Effector CD4-positive, alpha-beta T cell (primary cell): ENCODE measurements around the gene GAREM1.

Experiments used
- DNase-seq: peaks from one replicate; pipeline ENCODE4 v3.0.0-alpha.2; 2020

The GAREM1 gene

DNA sequence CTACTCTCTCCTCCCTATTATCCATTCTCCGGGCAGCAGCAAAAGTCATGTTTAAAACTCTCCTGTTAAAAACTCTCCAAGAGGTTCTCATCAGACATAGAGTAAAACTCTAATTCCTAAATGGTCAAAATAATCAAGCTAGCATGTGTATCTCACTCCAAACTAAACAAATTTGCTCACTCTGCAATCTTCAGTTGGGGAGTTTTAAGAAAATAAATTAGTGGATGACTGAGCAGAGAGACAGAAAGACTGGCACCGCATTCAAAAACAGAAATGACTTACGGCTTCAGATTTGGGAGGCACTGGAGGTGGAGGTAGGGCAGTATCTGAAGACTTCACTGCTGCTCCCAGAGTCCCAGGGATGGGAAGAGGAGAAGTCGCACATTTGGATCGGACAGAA, 183.9 kb downstream of the GAREM1 start:
- DNase-seq: no peak

DNA sequence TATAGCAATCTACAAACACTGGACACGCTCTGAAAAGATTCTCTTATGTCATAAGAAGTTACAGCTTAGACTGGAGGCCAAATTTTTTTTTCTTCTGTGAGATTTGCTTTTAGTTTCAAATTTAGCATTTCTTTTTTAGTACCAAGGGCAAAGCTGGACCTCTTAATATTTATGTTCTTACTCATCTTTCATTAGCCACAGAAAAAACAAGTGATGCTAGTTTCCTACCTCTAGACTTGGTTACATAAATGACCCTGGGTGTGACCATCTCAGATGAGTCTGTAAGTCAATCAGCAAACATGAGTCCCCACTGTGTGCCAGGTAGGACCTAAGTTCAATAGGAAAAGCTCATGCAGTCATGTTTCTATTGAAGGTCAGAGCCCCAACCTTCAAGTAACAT, 186.4 kb downstream of the GAREM1 start:
- no peak for DNase-seq

GRCh38 chr18:32280911-32281310, 189.8 kb downstream of the GAREM1 start:
- no peak for DNase-seq

DNA sequence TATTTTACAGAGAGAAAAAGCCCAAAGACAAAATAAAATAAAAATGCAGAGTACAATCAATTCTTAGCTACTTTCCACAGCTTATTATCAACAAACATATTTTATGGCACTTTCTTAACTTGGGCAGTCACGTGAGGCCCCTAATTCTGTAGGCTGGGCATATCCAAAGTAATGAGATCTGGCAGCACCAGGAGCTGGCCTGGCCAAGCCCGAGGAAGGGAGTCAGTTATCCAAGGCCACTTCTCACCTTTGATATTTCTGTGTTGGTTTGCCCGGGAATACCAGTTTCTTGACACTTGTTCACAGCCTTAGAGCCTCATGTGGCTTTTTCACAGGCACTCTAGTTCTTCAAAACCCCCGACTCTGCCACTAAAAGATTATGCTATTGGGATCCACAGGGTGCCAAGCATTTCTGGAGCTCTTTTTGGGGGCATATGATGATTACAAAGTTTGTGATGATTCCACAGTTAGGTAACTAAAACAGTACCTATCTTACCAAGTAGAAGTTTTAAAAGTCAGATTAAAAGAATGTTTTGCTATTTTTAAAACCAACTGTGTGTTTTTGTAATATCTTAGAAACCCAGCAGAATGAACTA, 190.4 kb downstream of the GAREM1 start:
- no peak for DNase-seq

DNA sequence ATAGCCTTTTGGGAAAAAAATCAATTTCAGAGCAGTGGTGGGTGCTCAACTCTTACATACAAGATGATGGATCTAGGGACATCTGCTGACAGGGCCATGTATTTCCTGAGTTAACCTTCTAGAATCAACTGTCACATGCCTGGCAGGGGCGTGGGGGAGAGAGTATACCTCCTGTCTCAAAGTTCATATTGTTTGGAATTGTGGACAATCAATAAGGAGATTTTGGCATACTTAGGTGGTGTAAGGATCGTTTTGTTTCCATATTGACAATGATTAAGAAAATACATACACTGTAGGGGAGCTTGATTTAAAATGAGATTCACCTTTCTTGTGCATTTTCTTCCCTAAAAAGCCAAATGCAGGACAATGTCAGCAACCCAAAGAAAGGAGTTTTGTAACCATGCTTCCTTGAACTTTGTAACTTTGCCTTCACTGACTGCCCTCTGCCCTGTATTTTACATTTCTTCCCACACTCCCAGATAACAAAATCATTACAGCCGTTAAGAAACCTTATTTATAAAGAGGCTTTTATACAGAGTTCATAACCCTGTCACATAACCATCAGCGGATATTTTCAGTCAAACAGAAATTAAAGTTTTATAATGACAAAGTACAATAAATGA, 192.4 kb downstream of the GAREM1 start:
- no peak for DNase-seq

GRCh38 chr18:32277549-32277948, 193.1 kb downstream of the GAREM1 start:
- no peak for DNase-seq

DNA sequence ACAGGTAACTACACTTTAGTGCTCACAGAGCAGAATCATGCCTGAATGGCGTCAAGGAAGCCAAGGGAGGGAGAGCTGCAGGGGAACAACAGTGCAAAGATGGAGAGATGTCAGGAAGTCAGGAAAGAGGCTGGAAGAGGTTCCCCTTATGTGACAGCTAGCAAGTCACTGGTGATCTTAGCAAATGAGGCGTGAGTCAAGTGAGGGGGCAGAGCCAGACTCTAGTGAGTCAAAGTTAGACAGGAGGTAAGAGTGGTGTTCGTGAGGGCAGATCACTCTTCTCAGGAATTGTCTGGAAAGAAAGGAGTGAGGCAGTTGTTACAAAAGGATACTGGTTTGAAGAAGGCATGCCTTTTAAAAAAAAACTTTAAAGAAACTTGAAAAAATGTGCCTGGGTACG, 193.8 kb downstream of the GAREM1 start:
- no peak for DNase-seq

DNA sequence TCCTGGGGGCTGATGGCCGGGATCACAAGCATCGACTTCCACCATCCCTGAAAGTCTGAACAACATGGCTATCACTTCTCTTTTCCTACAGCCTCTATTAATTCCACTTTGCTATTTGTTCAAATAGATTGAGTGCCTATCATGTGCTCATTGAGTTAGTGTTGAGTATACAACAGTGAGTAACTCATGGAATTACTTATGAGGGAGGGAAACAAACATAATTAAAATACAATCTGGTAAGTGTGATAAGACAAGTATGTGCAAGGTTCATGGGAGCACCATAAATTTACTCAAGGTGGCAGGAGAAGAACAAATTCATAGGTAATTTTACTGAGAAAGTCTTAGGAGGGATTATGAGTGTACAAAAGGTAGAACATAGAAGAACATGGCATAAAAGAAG, 194.4 kb downstream of the GAREM1 start:
- no peak for DNase-seq

DNA sequence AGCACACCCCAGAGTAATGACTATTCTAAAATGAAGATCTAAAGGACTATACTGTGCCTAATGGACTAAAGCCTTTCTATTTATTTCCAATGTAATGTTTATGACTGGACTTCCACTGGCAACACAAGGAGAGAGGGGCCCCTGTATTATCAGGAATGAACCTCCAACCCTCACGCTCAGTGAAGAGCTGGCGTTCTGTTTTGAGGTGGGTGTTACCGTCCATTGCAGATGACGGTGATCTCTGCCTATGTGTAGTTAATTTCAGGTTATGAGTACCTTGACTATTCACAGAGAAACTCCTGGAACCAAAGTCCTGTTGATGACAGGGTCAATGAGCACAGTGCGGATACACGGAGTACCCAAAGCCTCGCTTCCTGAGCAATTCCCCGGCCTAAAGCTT, 195.5 kb downstream of the GAREM1 start:
- DNase-seq: no peak

DNA sequence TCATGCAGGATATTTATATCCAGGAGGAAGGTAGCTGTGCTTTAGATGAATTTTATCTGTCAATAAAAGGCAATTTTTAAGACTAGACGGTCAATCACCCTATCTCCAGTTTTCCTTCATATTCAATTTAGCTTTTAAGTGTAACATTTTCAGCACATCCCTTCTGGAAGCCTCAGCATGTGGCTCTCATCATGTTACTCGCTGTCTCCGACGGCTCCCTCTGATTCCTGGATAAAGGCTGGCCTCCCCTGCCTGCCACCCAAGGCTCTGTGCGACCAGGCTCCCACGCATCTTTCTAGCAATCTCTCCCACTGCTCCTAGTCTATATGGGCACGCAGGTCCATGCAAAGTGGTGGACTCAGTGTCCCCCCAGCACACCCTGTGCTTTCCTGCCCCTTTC, 196.4 kb downstream of the GAREM1 start:
- DNase-seq: no peak

GRCh38 chr18:32271672-32272208, 198.9 kb downstream of the GAREM1 start:
- no peak for DNase-seq

DNA sequence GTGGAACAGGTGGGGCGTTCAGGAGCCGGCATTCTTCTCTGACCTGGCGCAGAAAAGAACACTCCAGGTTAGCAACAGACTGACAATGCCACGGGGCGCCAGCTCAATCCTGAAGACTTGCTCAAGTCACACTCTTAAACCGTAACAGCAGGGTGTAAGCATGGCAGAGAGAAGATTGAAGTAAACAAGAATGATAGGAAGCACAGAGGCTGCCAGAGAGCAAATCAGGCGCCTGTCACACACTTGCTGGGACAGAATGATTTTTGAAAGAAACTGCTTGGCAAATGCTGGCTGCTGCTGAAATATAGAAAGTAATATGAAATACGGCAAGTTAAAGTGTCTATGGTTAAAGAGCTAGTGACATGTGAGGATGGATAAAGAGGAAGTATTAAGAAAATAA, 200.3 kb downstream of the GAREM1 start:
- no peak for DNase-seq

DNA sequence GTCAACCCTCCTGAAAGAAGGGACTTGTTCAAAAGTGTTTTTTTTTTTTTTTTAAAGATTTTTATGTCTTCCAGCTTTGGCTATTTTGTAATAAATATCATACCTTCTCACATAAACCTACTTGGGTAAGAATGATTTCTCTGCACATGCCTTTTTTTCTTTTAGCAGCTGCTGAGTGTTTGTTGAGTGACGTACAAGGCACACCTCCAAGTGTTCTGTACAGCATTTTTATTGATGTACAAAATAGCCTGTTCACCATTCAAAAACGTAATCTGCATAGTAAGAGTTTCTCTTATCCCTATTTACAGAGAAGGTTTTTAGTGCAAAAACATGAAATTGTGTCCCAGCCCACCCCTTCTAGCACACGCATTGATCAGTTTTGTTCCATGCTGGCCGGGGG, 203.2 kb downstream of the GAREM1 start:
- DNase-seq: no peak

DNA sequence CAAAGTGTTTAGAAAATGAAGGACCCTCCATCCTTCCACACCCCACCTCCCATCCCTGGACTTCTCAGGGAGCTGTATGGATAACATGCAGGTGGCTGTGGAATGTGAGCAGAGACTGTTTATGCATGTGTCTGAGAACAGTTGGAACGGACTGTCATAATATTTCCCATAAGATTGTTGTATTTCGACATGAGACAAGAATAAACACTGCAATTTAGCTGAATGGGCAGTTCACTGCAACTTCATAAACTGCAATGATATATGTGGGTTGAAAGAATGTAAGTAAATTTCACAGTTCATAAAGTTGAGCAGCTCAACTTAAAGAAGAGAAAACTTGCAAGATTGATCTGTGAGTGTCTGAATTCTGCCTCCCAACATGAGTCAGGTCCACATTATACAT, 206.3 kb downstream of the GAREM1 start:
- no peak for DNase-seq

DNA sequence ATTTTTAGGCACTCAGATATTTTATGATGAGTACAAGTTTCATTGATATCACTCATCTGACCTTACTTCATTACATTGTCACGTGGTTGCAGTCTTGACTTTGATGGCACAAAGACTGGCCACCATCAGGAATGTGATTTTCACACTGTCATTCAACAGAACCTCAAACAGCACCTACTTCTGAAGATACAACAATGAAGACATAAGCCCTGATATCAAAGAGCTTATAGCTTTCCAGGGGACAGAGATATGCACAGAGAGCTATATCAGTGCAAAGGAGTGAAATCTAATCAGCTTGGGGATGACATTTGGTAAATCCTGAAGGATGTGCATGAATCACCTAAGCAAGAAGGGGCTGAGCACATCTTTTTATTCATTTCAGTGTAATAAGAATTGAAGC, 208.6 kb downstream of the GAREM1 start:
- DNase-seq: no peak

DNA sequence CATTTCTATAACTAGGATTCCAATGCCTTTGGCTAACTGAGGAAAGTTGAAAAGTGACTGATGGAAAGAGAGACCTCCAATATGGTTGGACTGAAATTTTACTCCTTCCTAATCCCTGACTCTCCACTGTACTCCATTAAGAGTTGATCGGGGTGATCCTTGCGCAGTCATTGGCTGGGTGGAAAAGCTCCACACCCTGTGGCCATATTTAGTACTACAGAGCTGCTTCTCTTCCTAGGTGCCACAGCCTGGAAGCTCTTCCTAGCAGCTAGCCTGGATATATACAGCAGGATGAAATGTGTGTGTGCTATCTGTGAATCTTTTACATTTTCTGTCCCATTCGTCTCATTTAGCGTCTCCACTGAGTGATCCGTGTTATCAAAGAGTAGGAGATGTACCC, 209.7 kb downstream of the GAREM1 start:
- no peak for DNase-seq

DNA sequence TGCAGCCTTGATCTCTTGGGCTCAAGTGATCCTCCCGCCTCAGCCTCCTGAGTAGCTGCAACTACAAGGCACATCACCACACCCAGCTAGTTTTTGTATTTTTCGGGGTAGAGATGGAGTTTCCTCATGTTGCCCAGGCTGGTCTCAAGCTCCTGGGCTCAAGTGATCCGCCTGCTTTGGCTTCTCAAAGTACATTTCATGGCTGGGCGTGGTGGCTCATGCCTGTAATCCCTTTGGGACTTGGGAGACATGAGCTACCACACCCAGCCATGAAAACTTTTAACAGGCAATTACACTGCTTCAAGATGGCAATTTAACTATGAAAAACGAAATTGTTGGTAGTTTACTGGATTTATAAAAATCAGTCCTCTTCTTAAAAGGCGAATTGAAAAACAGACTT, 211.1 kb downstream of the GAREM1 start:
- DNase-seq: no peak

GRCh38 chr18:32258558-32259204, 212.0 kb downstream of the GAREM1 start:
- DNase-seq: no peak

DNA sequence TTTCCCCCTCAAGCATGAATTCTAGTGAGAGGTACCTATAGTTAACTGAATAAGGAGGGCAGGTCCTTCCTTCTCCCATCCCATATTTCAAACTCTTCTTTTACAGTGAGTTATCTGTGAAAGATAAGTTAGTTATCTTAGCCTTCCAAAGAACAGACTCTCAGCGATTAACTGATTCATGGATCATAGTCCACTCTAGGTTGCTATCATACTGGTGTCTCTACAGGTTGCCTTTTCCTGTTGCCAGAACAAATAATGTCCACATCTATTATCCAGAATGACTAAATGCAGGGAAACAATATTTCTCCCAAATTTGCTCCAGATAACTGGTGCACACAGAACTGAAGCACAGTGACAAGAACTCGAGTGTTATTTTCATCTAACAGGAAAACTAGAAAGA, 212.5 kb downstream of the GAREM1 start:
- DNase-seq: no peak

DNA sequence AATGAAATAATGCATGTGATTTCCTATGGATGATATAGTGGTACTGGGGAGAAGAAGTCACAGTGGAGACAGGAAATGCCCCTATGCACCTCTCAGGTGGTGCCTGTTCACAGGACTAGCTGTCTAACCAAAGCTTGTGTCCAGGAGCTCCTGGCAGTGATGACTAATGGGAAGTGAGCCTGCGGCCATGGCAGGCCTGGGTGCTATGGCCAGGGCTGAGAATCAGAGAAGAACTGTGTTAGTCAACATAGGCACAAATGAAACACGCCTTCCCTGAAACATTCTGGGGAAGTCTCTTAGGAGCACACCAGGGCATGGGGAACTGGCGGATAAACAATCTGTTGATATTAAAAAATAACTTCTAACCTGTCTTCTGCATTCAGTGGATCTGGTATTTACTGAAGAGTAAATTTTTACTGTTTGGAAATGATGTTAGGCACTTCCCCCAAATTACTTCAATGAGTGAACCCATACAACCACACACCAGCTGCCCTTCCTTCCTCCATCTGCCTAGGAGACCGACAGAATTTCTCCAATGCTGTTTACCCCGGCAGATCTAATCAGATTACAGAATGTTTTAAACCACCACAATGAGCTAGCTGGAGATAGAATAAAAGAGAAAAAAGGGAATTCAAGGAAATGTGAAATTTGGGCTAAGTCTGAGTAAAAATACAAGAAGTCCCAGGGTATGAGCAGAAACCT, 213.4 kb downstream of the GAREM1 start:
- no peak for DNase-seq

DNA sequence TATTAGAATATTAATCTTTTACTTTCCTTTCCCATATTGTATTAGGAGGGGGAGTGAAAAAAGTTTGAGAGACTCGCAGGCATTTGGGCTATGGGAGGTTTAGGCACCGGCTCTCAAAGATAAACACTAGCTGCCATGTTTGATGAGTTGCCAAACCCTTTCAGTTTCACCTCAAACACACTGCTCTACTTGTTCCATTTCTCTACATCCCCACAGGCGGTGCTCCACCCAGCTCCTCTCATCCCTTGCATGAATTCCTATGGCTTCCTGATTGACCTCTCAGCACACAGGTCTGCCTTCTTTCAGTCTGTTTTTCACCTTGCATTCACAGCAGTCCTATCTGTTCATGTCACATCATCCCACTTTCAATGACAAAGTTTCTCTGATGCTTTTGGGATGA, 215.1 kb downstream of the GAREM1 start:
- DNase-seq: no peak

DNA sequence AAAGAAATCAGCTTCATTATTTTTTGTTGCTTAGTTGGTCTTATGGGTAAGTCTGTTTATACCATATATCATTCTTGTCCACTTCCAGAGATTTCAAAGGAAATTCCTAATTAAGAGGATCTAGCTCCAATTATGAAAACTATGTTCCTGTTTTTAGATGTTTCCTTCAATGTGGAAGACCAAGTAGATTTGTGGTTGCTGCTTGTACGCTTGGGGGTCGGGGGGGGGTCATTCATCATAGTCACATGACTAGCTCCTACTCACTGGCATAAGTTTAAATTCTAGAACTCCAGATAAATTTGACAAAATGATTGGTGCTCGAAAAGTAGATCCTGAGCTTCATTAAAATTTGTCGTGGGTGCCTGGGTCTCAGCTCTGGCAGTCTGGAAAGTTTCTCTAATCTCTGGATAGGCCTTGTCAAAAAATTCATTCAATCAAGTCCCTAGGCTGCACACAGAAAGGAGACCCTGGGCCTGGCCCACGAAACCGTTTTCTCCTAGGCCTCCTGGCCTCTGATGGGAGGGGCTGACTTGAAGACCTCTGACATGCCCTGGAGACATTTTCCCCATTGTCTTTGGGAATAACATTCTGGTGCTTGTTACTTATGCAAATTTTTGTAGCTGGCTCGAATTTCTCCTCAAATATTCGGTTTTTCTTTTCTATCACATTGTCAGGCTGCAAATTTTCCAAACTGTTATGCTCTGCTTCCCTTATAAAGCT, 218.4 kb downstream of the GAREM1 start:
- DNase-seq: no peak

DNA sequence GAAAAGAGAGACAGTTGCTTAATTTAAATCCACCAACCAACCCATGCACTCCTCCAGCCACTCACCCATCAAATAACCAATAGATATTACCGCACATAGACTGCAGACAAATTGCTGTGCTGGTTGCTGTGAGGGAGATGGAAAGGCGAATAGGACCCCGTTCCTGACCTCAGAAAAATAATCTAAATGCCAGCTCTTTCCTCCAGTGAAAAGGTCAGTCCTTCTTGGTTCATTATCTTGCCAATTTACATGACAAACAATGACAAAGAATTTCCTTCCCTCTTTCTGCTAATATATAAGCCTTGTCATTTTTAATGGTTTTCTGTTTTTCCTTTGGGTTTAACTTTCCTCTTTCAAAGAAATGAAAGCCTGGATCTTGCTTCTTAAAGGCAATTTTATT, 219.2 kb downstream of the GAREM1 start:
- no peak for DNase-seq
